ENCODE results near the gene MAML2. TPM values are rescaled to one million over a fixed set of nuclear protein-coding genes. Genes with fewer than 3 reads are reported as not detected.

Gene MAML2
- total and polyA plus RNA-seq, 2 experiments from 2014 or later, result 4.7 to 15.3 TPM

DNA sequence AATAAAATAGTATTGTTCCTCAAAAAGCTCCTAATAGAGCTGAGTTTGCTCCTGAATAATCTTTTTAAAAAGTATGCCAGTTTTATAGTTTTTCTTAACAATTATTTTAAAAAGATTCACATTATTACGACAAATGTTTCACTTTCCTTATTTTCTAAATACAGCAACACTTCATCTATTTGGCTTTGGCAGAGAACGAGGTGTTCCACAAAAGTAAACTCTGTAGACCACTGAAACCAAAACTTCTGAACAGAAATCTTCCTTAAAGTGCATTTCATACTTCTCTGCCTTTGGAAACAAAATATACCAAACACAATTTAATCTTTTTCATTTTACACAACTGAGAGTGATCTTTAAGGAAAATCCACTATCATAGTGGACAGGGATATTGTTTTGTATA lies 285.5 kb downstream of the MAML2 start:
- H3K4me3 ChIP-seq, result no peak overlapping the region
- peaks cover 42% of the 10 kb centered on the region for H3K4me1 ChIP-seq (ENCODE audit: insufficient read depth)
- no peak overlapping the region for H2AFZ ChIP-seq
- no peaks in the 10 kb centered on the region for H3K9me2 ChIP-seq (replicated peaks; ENCODE audit: insufficient read depth)
- no peaks in the 10 kb centered on the region for H3K27me3 ChIP-seq
- no peak overlapping the region for H3K4me2 ChIP-seq
- no peaks in the 10 kb centered on the region for H4K20me1 ChIP-seq (ENCODE audit: insufficient read depth, poor library complexity, severe bottlenecking)
- TF ChIP-seq EZH2 (IDR thresholded peaks at IDR 0.05; ENCODE audit: borderline replicate concordance), result no peak
- TF ChIP-seq, protein P1, sequence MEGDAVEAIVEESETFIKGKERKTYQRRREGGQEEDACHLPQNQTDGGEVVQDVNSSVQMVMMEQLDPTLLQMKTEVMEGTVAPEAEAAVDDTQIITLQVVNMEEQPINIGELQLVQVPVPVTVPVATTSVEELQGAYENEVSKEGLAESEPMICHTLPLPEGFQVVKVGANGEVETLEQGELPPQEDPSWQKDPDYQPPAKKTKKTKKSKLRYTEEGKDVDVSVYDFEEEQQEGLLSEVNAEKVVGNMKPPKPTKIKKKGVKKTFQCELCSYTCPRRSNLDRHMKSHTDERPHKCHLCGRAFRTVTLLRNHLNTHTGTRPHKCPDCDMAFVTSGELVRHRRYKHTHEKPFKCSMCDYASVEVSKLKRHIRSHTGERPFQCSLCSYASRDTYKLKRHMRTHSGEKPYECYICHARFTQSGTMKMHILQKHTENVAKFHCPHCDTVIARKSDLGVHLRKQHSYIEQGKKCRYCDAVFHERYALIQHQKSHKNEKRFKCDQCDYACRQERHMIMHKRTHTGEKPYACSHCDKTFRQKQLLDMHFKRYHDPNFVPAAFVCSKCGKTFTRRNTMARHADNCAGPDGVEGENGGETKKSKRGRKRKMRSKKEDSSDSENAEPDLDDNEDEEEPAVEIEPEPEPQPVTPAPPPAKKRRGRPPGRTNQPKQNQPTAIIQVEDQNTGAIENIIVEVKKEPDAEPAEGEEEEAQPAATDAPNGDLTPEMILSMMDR (IDR thresholded peaks at IDR 0.05; ENCODE audit: poor library complexity), result no peak
- TF ChIP-seq EZH2phosphoT487 (IDR thresholded peaks at IDR 0.05; ENCODE audit: low read depth, severe bottlenecking, unreplicated experiment), result no peak
- H3K9me3 ChIP-seq (ENCODE audit: low read depth), result no peaks in the 10 kb centered on the region
- H3K36me3 ChIP-seq (replicated peaks; ENCODE audit: insufficient read depth, low read depth), result no peaks in the 10 kb centered on the region
- H3K79me2 ChIP-seq, result peaks cover 15% of the 10 kb centered on the region
- no peak overlapping the region for H3K27ac ChIP-seq
- WGBS (ENCODE audit: low lambda C conversion rate, missing lambda C conversion rate), result 89% methylated on average over 2 of the region's 2 CpGs
- no peak for DNase-seq (ENCODE audit: low spot score)

DNA sequence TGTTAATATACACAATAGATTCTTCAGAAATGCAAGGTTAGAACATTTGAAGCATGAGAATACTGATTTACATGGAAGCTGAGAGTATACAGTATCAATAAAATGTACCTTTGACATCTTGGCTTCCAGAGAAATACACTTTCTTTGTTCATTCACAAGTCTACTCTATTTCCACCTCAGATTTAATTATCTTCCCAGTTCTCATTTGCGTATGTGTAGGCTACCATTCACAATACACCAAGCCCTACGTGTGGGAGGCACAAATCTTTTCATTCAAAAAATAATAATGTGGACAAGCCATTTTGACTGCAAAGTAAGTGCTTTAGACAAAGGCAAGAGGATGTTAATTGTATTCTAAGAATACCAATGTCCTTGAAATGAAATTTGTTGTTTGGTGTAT lies 286.4 kb downstream of the MAML2 start:
- Histone ChIP-seq H3K27me3 (no peaks in the 10 kb centered on the region), H3K4me2 (no peak overlapping the region), H3K4me1 (ENCODE audit: insufficient read depth) (peaks cover 41% of the 10 kb centered on the region), H3K27ac (no peak overlapping the region), H3K4me3 (no peak overlapping the region), H3K9me3 (ENCODE audit: low read depth) (no peaks in the 10 kb centered on the region), H3K36me3 (replicated peaks; ENCODE audit: insufficient read depth, low read depth) (no peaks in the 10 kb centered on the region), H3K79me2 (peaks cover 23% of the 10 kb centered on the region), H4K20me1 (ENCODE audit: insufficient read depth, poor library complexity, severe bottlenecking) (no peaks in the 10 kb centered on the region), H2AFZ (no peak overlapping the region), H3K9me2 (replicated peaks; ENCODE audit: insufficient read depth) (no peaks in the 10 kb centered on the region)
- DNase-seq (ENCODE audit: low spot score), result no peak
- no peak for TF ChIP-seq EZH2 (IDR thresholded peaks at IDR 0.05; ENCODE audit: borderline replicate concordance)
- TF ChIP-seq, protein P1 (IDR thresholded peaks at IDR 0.05; ENCODE audit: poor library complexity), result no peak
- no peak for TF ChIP-seq EZH2phosphoT487 (IDR thresholded peaks at IDR 0.05; ENCODE audit: low read depth, severe bottlenecking, unreplicated experiment)
- 95% methylated on average over 2 of the region's 2 CpGs for WGBS (ENCODE audit: low lambda C conversion rate, missing lambda C conversion rate)

DNA sequence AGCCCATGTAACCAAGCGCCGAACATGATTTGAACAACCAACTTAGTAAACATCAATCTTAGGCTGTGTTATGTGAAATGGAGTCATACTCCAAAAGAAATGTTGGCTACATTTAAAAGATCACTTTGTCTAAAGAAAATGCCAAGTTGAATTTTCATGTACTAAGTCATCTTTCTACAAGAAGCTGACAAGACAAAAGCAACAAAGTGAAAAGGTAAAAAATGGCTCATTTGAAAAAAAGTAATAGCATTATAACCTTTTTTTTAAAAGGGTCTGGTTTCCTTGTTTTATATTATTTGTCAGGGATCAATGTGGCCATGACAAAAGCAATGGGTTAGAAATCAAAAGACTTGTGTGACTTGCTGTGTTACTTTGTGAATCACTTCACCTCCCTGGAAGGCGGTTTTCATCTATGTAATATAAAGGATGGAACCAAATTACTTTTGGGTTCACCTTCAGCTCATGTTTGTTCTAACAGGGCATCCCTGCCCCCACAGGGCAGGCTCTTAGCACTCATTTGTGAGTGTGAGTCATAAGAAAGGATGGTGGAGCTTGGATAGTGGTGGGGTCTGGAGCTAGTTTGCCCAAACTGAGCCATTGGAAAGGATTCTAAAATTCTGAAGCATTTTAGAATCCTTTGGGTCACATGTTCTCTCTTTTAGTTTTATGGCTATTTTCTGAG lies 287.1 kb downstream of the MAML2 start:
- WGBS (ENCODE audit: low lambda C conversion rate, missing lambda C conversion rate), result 69% methylated on average over 3 of the region's 3 CpGs
- no peak overlapping the region for H3K4me2 ChIP-seq
- H3K4me1 ChIP-seq (ENCODE audit: insufficient read depth), result peaks cover 41% of the 10 kb centered on the region
- H3K27ac ChIP-seq, result peak overlapping the region; percentile 46
- no peaks in the 10 kb centered on the region for H3K36me3 ChIP-seq (replicated peaks; ENCODE audit: insufficient read depth, low read depth)
- H2AFZ ChIP-seq, result peak overlapping the region; percentile 8
- no peaks in the 10 kb centered on the region for H3K9me2 ChIP-seq (replicated peaks; ENCODE audit: insufficient read depth)
- DNase-seq (ENCODE audit: low spot score), result no peak
- no peak overlapping the region for H3K4me3 ChIP-seq
- H3K79me2 ChIP-seq, result peaks cover 25% of the 10 kb centered on the region
- no peaks in the 10 kb centered on the region for H4K20me1 ChIP-seq (ENCODE audit: insufficient read depth, poor library complexity, severe bottlenecking)
- no peaks in the 10 kb centered on the region for H3K27me3 ChIP-seq
- TF ChIP-seq, protein P1 (IDR thresholded peaks at IDR 0.05; ENCODE audit: poor library complexity), result no peak
- no peak for TF ChIP-seq EZH2 (IDR thresholded peaks at IDR 0.05; ENCODE audit: borderline replicate concordance)
- TF ChIP-seq EZH2phosphoT487 (IDR thresholded peaks at IDR 0.05; ENCODE audit: low read depth, severe bottlenecking, unreplicated experiment), result no peak
- no peaks in the 10 kb centered on the region for H3K9me3 ChIP-seq (ENCODE audit: low read depth)

All from hepatocyte (in vitro differentiated cells).